GM18909 (cell line): ENCODE measurements around the gene GPR152.
"Not testable (repeated sequence)": the region's sequence is repeated elsewhere in the genome, so short reads cannot be mapped to it uniquely, and the experiment has no call there.

Experiments used
- ATAC-seq: cut with Tn5 transposase; IDR thresholded peaks from one replicate; pipeline ENCODE4 v1.9.1; 2021; ENCODE audit warnings: mild to moderate bottlenecking; ENCODE audit not compliant: unreplicated experiment, poor library complexity

The GPR152 gene

DNA sequence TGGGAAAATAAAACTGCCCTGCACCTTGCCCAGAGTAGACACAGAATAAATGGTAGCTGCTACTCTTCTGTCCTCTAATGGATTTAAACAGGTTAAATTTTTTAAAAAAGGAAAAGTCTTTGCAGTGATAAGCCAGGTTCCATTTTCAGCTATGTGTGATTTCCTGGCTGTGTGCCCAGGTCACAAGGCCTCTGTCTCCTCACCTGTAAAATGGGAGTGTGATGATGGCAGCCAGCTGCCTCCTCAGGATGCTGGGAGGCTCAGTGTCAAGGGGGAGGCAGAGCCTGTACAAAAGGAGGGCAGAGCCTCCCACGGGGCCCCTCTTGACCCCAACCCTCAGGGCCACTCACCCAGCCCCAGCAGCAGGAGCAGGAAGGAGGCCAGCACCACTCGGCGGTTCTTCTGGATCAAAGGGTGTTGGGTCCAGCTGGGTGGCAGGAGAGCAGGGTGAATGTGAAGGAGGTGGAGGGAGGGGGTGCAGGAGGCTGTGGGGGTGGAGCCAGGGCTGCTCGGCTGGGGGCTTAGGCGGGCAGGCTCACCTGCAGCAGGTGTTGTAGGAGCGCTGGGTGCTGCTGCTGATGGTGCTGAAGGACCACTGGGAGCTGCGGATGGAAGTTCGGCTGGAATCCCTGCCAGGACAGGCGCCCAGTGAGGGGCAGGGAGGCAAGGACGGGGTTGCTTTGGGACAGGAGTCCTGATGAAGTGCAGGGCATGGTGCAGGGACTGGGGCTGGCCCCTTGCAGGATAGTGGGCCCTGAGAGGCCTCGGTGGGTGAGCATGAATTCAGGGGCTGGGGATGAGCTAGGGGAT is 14.6 kb upstream of the GPR152 start:
- no peak for ATAC-seq

DNA sequence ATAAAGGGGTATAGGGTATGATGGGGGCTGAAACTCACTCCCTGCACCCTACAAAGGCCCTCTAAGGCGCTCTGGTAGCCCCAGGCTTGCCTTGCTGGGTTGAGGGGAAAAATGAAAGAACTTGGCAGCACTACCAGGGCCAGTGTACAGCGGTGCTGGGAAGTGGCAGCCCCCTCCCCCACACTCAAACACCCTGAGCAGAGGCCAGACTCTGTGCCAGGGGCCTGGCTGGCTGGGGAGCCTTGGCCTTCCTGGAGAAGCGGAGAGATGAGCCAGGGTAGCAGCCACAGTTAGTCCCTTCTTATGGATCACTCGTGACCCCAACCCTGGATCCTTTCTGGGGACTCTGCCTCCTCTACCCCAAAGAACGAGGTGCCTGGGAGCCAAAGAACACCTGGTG is 13.8 kb upstream of the GPR152 start:
- ATAC-seq: no peak

DNA sequence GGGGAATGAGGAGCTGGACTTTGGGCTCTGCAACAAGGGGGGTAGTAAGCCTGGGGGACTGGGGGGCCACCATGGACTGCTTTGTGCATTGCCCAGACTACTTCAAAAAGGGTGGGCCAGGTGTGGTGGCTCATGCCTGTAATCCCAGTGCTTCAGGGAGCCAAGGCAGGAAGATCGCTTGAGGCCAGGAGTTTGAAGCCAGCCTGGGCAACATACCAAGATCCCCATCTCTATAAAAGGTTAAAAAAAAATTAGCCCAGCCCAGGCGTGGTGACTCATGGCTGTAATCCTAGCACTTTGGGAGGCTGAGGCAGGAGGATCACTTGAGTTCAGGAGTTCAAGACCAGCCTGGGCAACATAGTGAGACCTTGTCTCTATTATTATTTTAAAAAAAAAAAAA is 13.0 kb upstream of the GPR152 start:
- ATAC-seq: not testable (repeated sequence)

DNA sequence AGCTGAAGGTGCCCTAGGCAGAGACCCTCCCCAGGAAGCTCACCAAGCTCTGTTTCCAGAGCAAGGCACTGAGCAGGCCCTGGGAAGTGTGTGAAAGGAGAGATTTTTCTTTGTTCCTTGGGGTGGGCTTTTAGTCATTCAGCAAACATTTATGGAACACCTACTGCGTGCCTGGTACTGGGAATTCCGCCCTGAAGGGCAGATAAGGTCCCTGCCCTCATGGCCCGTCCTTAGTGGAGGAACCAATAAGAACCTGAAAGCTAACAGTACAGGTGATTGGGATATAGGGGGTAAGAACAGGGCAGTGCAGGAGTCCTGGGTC is 12.6 kb upstream of the GPR152 start:
- ATAC-seq: no peak

DNA sequence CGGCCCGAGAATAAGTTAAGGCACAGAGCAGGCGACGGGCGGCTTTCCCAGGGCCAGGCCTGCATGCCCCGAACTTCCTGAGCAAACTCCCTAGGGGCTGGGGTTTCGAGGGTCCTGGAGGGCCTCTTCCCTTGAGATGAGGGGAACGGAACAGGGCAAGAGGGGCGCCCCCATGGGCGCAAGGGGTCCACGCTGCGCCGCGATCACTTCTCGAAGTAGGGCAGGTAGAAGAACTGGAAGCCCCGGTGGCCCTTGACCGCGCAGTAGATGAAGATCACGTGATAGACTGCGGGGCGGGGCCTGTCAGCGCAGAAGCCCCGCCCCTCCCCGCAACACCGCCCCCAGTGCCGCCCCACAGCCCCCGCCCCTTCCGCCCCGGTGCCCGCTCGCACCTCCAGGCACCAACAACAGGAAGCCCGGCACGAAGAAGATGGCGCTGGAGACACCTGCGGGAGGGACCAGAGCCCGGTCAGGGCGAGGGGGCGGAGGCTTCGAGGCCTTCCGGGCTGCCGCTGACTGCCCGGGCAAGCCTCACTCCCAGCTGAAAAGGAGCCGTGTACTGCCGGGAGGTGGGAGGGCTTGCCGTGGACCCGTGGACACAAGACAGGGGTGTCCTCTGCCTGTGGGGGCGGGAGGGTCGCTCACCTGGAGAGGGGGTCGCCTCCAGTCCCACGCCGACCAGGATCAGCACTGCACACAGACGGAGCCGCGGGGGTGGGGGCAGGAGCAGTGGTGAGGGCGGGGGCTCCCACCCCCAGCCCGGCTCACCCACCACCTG is 12.1 kb upstream of the GPR152 start:
- ATAC-seq: peak; percentile 50

DNA sequence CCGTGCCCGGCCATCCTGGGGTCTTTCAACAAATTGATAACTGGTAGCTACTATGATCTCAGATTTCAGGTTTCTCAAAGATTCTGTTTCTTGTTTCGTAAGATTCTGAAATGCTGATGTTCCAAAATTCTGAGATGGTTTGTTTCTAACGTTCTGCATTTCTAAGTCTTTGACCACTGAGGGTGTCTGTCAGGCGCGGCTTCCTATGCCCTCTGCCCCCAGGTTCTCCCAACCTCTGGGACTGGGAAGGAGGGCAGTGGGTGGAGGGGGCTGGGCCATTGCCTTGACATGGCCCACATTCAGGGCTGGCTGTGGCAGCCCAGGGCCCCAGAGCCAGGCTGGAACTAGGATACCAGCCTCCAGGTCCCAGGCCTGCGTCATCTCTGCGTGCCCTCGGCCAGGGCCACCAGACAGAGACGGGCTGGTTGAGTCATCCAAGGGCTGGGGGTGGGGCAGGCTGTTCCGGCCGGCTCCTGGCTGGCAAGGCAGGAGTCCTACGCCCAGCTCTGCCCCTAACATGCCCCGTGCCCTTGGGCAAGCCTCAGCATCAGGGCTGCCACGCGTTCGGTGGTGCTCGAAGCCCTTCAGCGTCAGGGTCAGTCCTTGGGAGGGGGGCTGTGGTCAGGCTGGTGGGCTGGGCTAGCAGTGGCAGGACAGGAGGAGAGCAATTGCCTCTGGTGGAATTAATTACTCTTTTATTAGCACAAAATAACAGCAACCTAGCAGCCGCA is 11.3 kb upstream of the GPR152 start:
- no peak for ATAC-seq

DNA sequence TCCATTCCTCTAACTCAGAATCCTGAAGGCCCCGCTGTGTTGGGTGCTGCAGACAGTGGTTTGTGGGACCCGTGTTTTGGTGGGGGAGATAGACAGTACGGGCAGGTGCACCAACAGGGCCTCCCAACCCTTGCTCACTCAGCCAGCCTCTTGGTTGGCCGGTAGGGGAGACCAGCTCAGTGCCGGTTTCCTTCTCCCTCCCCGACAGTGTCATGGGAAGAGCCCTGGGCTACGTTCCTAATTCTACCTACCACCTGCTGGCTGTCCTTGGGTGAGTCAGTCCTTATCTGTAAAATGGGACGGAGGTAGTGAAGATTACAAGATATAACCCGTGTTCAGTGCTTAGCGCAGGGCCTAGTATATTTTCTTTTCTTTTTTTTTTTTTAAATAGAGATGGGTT is 10.7 kb upstream of the GPR152 start:
- ATAC-seq: no peak

DNA sequence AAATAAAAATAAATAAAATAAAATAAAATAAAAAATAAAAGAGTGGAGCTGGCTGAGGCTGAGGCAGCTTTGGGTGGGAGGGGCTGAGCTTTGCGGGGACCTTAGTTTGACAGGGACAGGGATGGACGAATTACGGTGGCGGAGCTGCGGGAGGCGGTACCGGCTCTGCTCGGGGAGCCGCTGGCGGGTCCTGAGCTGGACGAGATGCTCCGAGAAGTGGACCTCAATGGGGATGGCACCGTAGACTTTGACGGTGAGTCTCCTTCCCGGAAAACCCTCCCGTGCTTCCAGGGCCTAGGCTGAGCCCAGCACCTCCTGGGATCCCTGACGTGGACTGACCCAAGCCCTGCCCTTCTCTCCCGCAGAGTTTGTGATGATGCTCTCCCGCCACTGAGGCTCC is 5.7 kb upstream of the GPR152 start:
- ATAC-seq: no peak

DNA sequence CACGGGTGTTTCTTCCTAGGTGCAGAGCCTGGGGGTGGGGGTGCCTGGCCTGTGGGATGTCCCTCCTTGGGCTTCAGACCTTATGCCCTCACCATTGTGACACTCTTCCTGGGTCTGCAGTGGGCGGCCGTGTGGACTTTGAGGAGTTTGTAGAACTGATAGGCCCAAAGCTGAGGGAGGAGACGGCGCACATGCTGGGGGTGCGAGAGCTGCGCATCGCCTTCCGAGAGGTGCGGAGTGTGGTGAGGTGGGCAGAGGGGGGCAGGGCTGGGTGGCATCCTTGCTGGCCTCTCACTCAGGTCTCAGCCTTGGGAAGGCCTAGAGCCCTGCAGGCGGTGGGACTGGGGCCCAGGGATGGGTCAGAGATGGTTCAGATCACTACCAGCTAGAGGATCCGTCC is 4.9 kb upstream of the GPR152 start:
- no peak for ATAC-seq

DNA sequence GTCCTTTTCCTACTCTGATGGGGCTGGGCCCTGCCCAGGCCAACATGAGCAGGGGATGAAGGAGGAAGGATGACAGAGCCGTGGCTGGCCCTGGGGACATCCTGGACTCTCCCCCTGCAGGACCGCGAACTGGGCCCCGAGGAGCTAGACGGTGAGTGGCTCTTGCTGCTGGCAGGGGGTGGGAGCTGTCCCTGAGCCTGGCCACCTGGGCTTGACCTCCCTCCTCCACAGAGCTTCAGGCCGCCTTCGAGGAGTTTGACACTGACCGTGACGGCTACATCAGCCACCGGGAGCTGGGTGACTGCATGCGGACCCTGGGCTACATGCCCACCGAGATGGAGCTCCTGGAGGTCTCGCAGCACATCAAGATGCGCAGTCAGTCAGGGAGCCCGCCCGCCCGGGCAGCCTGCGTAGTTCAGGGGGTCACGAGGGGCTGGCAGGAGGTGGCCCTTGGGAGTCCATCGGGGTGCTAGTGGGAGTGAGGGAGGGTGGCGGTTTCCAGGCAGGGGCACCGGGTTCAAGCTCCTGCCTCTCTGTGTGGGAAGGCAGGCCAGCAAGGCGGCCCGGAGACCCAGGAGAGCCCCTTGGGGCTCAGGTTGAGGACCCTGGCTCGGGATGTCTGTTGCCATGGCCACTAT is 3.7 kb upstream of the GPR152 start:
- no peak for ATAC-seq

DNA sequence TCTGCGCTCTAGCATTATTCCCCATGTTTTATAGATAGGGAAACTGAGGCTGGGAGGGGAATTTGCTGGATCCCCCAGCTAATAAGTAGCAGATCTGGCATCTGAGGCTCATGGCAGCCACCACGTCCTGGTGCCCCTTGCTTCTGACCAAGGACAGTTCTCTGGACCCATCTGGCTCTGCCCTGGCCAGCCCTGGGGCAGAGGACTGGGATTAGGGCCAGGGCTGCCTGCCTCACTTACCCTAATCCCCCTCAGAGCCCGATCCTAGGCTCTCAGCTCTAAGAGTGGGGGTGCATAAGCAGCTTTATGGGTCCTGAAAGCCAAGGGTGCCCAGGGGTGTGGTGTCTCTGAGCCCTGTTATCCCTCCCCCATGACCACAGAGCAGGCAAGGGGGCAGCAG is 2.5 kb upstream of the GPR152 start, which contains the start of gene CABP4:
TSS of gene CABP4 (plus strand) at position 301 of the 400 bp plus-strand sequence. CDS start at position 371, 70 bp downstream.
- no peak for ATAC-seq

DNA sequence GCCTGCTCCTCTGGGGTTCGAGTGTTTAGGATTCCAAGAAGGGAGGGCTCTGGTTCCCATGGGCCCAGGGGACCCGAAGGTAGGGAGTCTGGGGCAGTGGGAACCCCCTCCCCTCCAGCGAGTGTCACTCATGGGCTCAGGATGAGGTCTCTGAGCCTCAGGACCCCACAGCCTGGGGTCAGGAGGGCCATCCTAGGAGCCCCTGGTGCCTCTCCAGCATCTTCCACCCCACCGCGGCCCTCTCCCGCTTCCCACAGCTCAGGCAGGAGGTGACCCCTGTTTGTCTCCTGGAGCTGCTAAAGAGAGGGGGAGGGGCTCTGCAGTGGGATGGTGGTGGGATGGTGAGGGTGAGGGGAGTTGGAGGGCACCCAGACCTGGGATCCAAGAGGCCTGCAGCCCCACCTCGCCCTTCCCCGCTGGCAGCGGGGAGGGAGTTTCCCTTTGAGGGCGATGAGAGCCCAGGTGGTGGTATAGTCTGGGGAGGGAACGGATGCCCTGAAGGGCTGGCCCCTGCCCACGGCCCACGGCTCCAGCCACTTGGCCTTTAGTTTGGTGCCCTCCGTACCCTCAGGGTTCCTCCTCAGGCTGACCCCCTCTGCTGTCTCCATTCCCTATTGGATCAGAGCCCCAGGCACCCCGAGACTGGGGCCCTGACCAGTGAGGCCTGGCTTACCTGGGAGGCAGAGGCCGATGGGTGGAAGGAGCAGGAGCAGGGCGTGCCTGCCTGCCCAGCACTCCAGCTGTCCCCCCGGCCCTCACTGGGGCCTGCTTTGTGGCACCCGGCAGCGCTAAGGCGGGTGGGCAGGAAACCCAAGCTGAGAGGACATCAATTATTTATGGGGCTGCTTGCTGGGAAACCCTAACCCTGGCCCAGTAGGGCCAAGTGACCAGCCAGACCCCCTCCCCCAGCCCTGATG is 1.5 kb upstream of the GPR152 start:
- ATAC-seq: no peak

DNA sequence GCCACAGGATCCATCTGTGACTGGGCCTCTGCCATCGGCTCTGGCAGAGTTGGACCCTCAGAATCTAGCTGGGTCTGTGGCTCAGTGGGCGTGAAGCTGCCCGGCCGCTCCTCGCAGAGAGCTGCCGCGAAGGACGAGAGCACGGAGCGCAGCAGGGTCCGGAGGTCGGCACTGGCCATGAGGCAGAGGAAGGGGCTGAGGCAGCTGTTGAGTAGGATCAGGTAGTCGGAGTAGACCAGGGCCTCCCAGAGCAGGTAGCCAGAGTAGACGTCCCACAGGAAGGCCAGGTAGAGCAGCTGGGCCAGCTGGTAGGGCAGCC is 912 bp downstream of the GPR152 start:
- ATAC-seq: no peak

DNA sequence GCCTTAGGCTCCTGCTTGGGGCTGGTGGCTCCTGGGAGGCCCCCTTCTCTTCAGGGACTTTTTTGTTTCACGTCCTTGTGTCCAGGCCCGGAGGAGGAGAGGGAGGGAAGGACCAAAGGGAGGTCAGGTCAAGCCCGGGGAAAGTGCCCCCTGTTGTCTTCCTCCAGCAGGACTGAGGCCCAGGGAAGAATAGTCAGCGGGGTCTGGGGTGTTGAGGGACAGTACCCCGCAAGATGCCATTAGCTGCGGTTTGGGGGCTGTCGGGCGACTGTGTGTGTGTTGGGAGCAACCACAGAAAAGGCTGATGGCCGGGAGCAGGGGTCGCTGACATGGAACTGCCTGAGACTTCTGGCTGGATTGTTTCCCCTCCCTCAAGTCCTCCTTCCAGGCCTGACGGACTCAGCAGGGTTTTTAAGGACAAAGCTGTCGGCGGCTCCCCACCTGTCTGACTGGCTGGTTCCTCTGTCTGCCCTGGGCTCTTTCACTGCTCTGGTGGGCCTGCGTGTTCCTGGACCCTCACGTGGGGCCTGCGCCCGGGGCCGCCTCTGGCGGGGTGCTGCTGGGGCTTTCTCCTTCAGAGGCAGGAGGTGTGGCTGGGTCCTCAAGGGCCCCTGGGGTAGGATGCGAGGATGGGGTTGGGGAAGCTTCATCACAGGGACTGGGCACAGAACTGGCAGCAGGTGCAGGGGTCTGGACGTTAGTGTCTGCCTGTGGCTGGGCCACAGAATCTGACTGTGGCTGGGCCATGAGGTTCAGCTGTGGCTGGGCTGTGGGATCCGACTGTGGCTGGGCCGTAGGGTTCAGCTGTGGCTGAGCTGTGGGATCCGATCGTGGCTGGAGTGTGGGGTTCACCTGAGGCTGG is 1.5 kb downstream of the GPR152 start:
- no peak for ATAC-seq

DNA sequence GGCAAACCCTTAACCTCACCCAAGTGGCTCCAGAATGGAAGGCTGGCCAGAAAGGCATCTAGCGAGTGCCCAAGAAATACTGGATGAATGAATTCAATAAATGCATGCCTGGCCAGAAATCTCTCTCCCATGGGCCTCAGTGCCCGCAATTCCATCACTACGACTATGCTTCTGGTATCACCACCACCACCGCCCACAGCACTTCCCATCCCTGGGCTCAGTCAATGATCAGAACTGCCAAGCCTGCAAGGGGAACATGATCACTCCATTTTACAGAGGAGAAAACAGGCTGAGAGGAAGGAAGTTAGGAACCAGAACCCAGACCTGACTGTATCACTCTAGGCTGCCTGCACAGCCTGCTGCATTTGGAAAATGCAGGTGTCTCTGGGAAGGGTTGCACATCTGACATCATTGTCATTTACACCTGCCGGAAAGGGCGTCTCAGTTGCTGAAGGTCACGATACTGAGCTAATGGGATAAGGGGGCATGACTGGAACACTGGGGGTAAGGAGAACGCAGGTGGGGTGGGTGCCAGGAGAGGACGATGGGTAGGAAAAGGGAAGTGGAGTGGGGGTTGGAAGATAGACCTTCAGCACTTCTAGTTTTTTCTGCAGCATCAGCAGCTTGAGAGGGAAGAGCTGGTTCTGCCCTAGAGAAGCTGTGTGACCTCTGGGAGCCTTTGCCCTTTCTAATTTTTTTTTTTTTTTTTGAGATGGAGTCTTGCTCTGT is 3.2 kb downstream of the GPR152 start:
- ATAC-seq: no peak

DNA sequence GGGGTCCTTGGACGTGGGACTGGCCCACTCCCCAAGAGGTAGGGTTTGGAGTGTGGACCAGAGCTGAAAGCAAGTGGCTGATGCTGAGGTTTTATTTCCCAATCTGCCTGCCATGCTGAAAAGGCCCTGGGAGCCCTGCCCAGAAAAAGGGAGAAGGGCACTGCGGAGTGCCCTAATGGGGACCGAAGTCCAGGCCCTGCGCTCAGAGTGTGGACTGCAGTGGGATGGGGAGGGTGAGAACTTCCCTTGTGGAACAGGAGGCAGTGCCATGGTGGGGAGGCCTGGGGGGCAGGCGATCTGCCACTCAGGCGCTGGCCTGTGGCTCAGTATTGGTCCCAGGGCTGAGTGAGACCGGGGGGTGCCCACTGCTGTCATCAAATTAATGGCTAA is 4.3 kb downstream of the GPR152 start:
- no peak for ATAC-seq

DNA sequence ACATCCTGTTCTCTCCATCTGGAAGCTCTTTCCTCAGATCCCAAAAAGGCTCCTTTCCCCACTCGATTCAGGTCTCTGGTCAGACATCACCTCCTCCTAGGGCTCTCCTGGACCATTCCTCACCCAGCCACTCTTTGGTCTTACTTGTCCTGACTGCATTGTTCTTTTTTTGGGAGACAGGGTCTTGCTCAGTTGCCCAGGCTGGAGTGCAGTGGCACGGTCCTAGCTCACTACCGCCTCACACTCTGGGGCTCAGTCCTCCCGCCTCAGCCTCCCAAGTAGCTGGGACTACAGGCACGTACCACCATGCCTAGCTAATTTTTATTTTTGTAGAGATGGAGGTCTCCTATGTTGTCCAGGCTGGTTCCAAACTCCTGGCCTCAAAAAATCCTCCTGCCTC is 7.0 kb downstream of the GPR152 start:
- ATAC-seq: no peak
